Karpas-422 (cell line): Measurements from ENCODE around the gene ZDHHC14. TPM values are rescaled to one million over a fixed set of nuclear protein-coding genes. Genes with fewer than 3 reads are reported as not detected.
"Not testable (repeated sequence)": the region's sequence is repeated elsewhere in the genome, so short reads cannot be mapped to it uniquely, and the experiment has no call there.

Experiments used
- DNase-seq: peaks from one replicate; pipeline ENCODE4 v3.0.0-alpha.2; 2015
- H2AFZ ChIP-seq: fragments of 200-600 bp; sonication (generic); 2 replicates; pipeline ENCODE4 v1.6.1; 2014; ENCODE audit warnings: antibody characterized with exemption, low read length, mixed read lengths
- H3K27ac ChIP-seq: fragments of 200-600 bp; sonication (generic); 2 replicates; pipeline ENCODE4 v1.5.1; 2014; ENCODE audit warnings: mild to moderate bottlenecking, low read length, moderate library complexity
- H3K27me3 ChIP-seq: fragments of 200-600 bp; sonication (generic); 2 replicates; pipeline ENCODE4 v1.6.1; 2014; ENCODE audit warnings: low read length, mixed read lengths
- H3K36me3 ChIP-seq: fragments of 200-600 bp; sonication (generic); 2 replicates; pipeline ENCODE4 v1.6.1; 2014; ENCODE audit warnings: low read length, mixed read lengths; ENCODE audit not compliant: insufficient read depth
- H3K4me1 ChIP-seq: fragments of 200-600 bp; sonication (generic); 2 replicates; pipeline ENCODE4 v1.6.1; 2014; ENCODE audit warnings: mild to moderate bottlenecking, low read length, mixed read lengths
- H3K4me2 ChIP-seq: fragments of 200-600 bp; sonication (generic); 2 replicates; pipeline ENCODE4 v1.6.1; 2014; ENCODE audit warnings: low read length, low read depth, mild to moderate bottlenecking; ENCODE audit not compliant: poor library complexity, severe bottlenecking
- H3K4me3 ChIP-seq: fragments of 200-600 bp; sonication (generic); 2 replicates; pipeline ENCODE4 v1.5.1; 2014; ENCODE audit warnings: mild to moderate bottlenecking, antibody characterized with exemption, low read length, mixed read lengths
- H3K79me2 ChIP-seq: fragments of 200-600 bp; sonication (generic); 2 replicates; pipeline ENCODE4 v1.6.1; 2014; ENCODE audit warnings: mild to moderate bottlenecking, low read length, mixed read lengths
- H3K9ac ChIP-seq: fragments of 200-600 bp; sonication (generic); 2 replicates; pipeline ENCODE4 v1.6.0; 2014; ENCODE audit warnings: low read length
- H3K9me2 ChIP-seq: fragments of 200-600 bp; sonication (generic), shearing (Covaris generic); replicated peaks from 2 replicates; pipeline ENCODE4 v1.6.0; 2014; ENCODE audit warnings: mild to moderate bottlenecking, low read length, moderate library complexity; ENCODE audit not compliant: insufficient read depth
- H3K9me3 ChIP-seq: fragments of 300-700, 200-600 bp; sonication (generic); 2 replicates; pipeline ENCODE4 v1.6.1; 2014; ENCODE audit warnings: low read length, mixed read lengths
- H4K20me1 ChIP-seq: fragments of 200-600 bp; sonication (generic); 2 replicates; pipeline ENCODE4 v1.6.1; 2014; ENCODE audit warnings: mild to moderate bottlenecking, antibody characterized with exemption, low read length, low read depth; ENCODE audit not compliant: insufficient read depth
- total RNA-seq: library from RNA; depleted of rRNA; stranded (reverse); fragments of >200 nt; shearing (Covaris generic); gene quantifications from 2 replicates; pipeline ENCODE4 v1.2.3, GENCODE V29; 2014; ENCODE audit warnings: low replicate concordance

Gene ZDHHC14
- total RNA-seq, 1 experiment from 2014 or later, result 1.1 TPM

GRCh38 chr6:157557559-157557958, 176.6 kb downstream of the ZDHHC14 start:
- H3K9me2 ChIP-seq, result no peaks in the 10 kb centered on the region
- no peak overlapping the region for H2AFZ ChIP-seq
- no peaks in the 10 kb centered on the region for H3K27me3 ChIP-seq
- H3K4me1 ChIP-seq, result no peaks in the 10 kb centered on the region
- no peak overlapping the region for H3K9ac ChIP-seq
- DNase-seq, result no peak
- no peak overlapping the region for H3K4me3 ChIP-seq
- no peaks in the 10 kb centered on the region for H3K9me3 ChIP-seq
- H3K79me2 ChIP-seq, result no peaks in the 10 kb centered on the region
- H4K20me1 ChIP-seq, result no peaks in the 10 kb centered on the region
- H3K4me2 ChIP-seq, result no peak overlapping the region
- H3K27ac ChIP-seq, result no peak overlapping the region
- H3K36me3 ChIP-seq, result no peaks in the 10 kb centered on the region

- Histone ChIP-seq H3K36me3 (no peaks in the 10 kb centered on the region), H3K79me2 (no peaks in the 10 kb centered on the region), H3K4me3 (no peak overlapping the region), H3K4me2 (no peak overlapping the region), H2AFZ (no peak overlapping the region), H4K20me1 (no peaks in the 10 kb centered on the region), H3K4me1 (no peaks in the 10 kb centered on the region), H3K9me2 (no peaks in the 10 kb centered on the region), H3K27ac (no peak overlapping the region), H3K9ac (no peak overlapping the region), H3K9me3 (no peaks in the 10 kb centered on the region), H3K27me3 (no peaks in the 10 kb centered on the region)
- DNase-seq, result no peak
Measured at GRCh38 chr6:157558049-157558448, 177.1 kb downstream of the ZDHHC14 start.

GRCh38 chr6:157558487-157559200, 177.7 kb downstream of the ZDHHC14 start:
- Histone ChIP-seq H4K20me1 (no peaks in the 10 kb centered on the region), H3K9me3 (no peaks in the 10 kb centered on the region), H3K4me3 (no peak overlapping the region), H3K9ac (no peak overlapping the region), H3K27ac (no peak overlapping the region), H3K4me1 (no peaks in the 10 kb centered on the region), H3K79me2 (no peaks in the 10 kb centered on the region), H3K4me2 (no peak overlapping the region), H3K36me3 (no peaks in the 10 kb centered on the region), H2AFZ (no peak overlapping the region), H3K27me3 (no peaks in the 10 kb centered on the region), H3K9me2 (no peaks in the 10 kb centered on the region)
- DNase-seq, result no peak

- Histone ChIP-seq H3K27me3 (no peaks in the 10 kb centered on the region), H3K4me3 (no peak overlapping the region), H3K4me2 (no peak overlapping the region), H3K79me2 (no peaks in the 10 kb centered on the region), H3K4me1 (no peaks in the 10 kb centered on the region), H3K9me3 (no peaks in the 10 kb centered on the region), H2AFZ (no peak overlapping the region), H3K9me2 (no peaks in the 10 kb centered on the region), H3K27ac (no peak overlapping the region), H3K9ac (no peak overlapping the region), H3K36me3 (no peaks in the 10 kb centered on the region), H4K20me1 (no peaks in the 10 kb centered on the region)
- no peak for DNase-seq
Measured at GRCh38 chr6:157559201-157559756, 178.3 kb downstream of the ZDHHC14 start.

- not testable (repeated sequence) for H3K9me2 ChIP-seq, H3K27me3 ChIP-seq, H3K36me3 ChIP-seq, H2AFZ ChIP-seq, H3K79me2 ChIP-seq, H3K27ac ChIP-seq, DNase-seq, H3K4me3 ChIP-seq, H3K4me2 ChIP-seq, H3K9ac ChIP-seq, H4K20me1 ChIP-seq, H3K4me1 ChIP-seq, H3K9me3 ChIP-seq
Measured at GRCh38 chr6:157560063-157560462, 179.1 kb downstream of the ZDHHC14 start.

GRCh38 chr6:157560691-157561413, 179.9 kb downstream of the ZDHHC14 start:
- Histone ChIP-seq H3K9me2 (no peaks in the 10 kb centered on the region), H3K36me3 (no peaks in the 10 kb centered on the region), H2AFZ (no peak overlapping the region), H3K4me3 (no peak overlapping the region), H3K27me3 (no peaks in the 10 kb centered on the region), H3K27ac (no peak overlapping the region), H4K20me1 (no peaks in the 10 kb centered on the region), H3K9ac (no peak overlapping the region), H3K9me3 (no peaks in the 10 kb centered on the region), H3K4me2 (no peak overlapping the region), H3K4me1 (no peaks in the 10 kb centered on the region), H3K79me2 (no peaks in the 10 kb centered on the region)
- DNase-seq, result no peak

- no peak for DNase-seq
- H3K4me3 ChIP-seq, result no peak overlapping the region
- H3K9ac ChIP-seq, result no peak overlapping the region
- H3K4me2 ChIP-seq, result no peak overlapping the region
- no peaks in the 10 kb centered on the region for H3K36me3 ChIP-seq
- H4K20me1 ChIP-seq, result no peaks in the 10 kb centered on the region
- H3K27ac ChIP-seq, result no peak overlapping the region
- H3K9me2 ChIP-seq, result no peaks in the 10 kb centered on the region
- H3K79me2 ChIP-seq, result no peaks in the 10 kb centered on the region
- H2AFZ ChIP-seq, result no peak overlapping the region
- H3K27me3 ChIP-seq, result no peaks in the 10 kb centered on the region
- H3K4me1 ChIP-seq, result no peaks in the 10 kb centered on the region
- no peaks in the 10 kb centered on the region for H3K9me3 ChIP-seq
Measured at GRCh38 chr6:157561414-157561790, 180.4 kb downstream of the ZDHHC14 start.

GRCh38 chr6:157561929-157562810, 181.2 kb downstream of the ZDHHC14 start:
- H3K9me2 ChIP-seq, result no peaks in the 10 kb centered on the region
- H3K79me2 ChIP-seq, result no peaks in the 10 kb centered on the region
- H4K20me1 ChIP-seq, result no peaks in the 10 kb centered on the region
- no peak overlapping the region for H3K27ac ChIP-seq
- H2AFZ ChIP-seq, result no peak overlapping the region
- H3K27me3 ChIP-seq, result no peaks in the 10 kb centered on the region
- H3K4me1 ChIP-seq, result no peaks in the 10 kb centered on the region
- no peak overlapping the region for H3K9ac ChIP-seq
- H3K4me3 ChIP-seq, result no peak overlapping the region
- H3K4me2 ChIP-seq, result no peak overlapping the region
- H3K9me3 ChIP-seq, result no peaks in the 10 kb centered on the region
- DNase-seq, result no peak
- H3K36me3 ChIP-seq, result no peaks in the 10 kb centered on the region
